DOHH2 (cell line): Measurements from ENCODE around the gene TYW1.

Source experiments
- EZH2phosphoT487 ChIP-seq: fragments of 200-600 bp; sonication (generic); IDR thresholded peaks from 2 replicates; pipeline ENCODE4 v1.6.1; 2017; ENCODE audit warnings: borderline replicate concordance, mild to moderate bottlenecking, antibody characterized with exemption, low read length, moderate library complexity, mixed read lengths
- TF ChIP-seq, protein P1 (sequence below): fragments of 200-600 bp; sonication (generic); IDR thresholded peaks from one replicate; pipeline ENCODE4 v1.5.1; 2014; ENCODE audit warnings: antibody characterized with exemption, mild to moderate bottlenecking, low read depth, low read length; ENCODE audit not compliant: poor library complexity, severe bottlenecking

DNA sequence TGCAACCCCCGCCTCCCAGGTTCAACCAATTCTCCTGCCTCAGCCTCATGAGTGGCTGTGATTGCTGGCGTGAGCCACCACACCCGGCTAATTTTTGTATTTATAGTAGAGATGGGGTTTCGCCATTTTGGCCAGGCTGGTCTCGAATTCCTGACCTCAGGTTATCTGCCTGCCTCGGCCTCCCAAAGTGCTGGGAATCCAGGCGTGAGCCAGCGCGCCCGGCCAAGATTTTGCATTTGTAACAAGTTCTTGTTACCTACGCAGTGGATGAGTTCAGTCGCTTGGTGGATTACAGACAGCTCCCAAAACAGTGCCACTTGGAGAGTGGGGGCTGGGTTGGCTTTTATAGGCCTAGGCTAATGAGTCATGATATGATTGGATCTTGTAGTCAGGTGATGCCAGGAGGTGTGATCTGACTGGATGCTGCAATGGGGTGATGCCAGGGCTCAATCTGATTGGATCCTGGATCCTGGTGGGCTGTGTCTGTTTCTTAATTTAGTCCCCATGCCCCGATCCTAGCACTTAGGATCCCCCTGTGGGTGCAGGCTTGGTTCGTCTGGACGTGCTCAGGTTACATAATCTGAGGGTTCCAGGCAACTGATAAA lies 21.5 kb upstream of the TYW1 start:
- TF ChIP-seq, protein P1, sequence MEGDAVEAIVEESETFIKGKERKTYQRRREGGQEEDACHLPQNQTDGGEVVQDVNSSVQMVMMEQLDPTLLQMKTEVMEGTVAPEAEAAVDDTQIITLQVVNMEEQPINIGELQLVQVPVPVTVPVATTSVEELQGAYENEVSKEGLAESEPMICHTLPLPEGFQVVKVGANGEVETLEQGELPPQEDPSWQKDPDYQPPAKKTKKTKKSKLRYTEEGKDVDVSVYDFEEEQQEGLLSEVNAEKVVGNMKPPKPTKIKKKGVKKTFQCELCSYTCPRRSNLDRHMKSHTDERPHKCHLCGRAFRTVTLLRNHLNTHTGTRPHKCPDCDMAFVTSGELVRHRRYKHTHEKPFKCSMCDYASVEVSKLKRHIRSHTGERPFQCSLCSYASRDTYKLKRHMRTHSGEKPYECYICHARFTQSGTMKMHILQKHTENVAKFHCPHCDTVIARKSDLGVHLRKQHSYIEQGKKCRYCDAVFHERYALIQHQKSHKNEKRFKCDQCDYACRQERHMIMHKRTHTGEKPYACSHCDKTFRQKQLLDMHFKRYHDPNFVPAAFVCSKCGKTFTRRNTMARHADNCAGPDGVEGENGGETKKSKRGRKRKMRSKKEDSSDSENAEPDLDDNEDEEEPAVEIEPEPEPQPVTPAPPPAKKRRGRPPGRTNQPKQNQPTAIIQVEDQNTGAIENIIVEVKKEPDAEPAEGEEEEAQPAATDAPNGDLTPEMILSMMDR: no peak
- TF ChIP-seq EZH2phosphoT487: no peak
